ENCODE measurements around the gene AK5. TPM values are rescaled to one million over a fixed set of nuclear protein-coding genes. Genes with fewer than 3 reads are reported as not detected.

The AK5 gene
- total RNA-seq, 4 donors from 2014 or later: 0.79 to 4.1 TPM; not detected in 2

- Histone ChIP-seq H3K36me3 (peaks cover 0 to 60% (median 14%) of the 10 kb centered on the region in 4 donors), H3K27ac (no peak overlapping the region), H3K4me3 (no peak overlapping the region), H3K4me1 (no peaks in the 10 kb centered on the region), H3K9me3 (no peaks in the 10 kb centered on the region), H3K27me3 (no peaks in the 10 kb centered on the region)
- WGBS, 2 donors (ENCODE audit: low coverage in 1 of 2): 98 to 100% methylated on average over 3 of the region's 3 CpGs
- intact Hi-C loops (cut with DNase I; ENCODE audit: low total_unique reads): no loop called here
- in situ Hi-C loops (cut with MboI; ENCODE audit: low pct_ligation_motif_present in 1 of 4, low pct_unique_long_range_greater_than_20kb in 1 of 4, low sequenced_read_pairs in 3 of 4): no loop called here
- TF ChIP-seq CTCF (IDR thresholded peaks at IDR 0.05) (no peak), POLR2AphosphoS5 (IDR thresholded peaks at IDR 0.05) (no peak), POLR2A (IDR thresholded peaks at IDR 0.05) (no peak), EP300 (IDR thresholded peaks at IDR 0.05; ENCODE audit: low read depth) (no peak)
- no peak for DNase-seq
Observed at GRCh38 chr1:77571642-77572041, 289.8 kb downstream of the AK5 start.

GRCh38 chr1:77579547-77579946 is 297.7 kb downstream of the AK5 start:
- H3K27ac ChIP-seq: no peak overlapping the region
- 96 to 97% methylated on average over 3 of the region's 3 CpGs for WGBS, 2 donors (ENCODE audit: low coverage in 1 of 2)
- in situ Hi-C loops (cut with MboI; ENCODE audit: low pct_ligation_motif_present in 1 of 4, low pct_unique_long_range_greater_than_20kb in 1 of 4, low sequenced_read_pairs in 3 of 4) (no loop called here), intact Hi-C loops (cut with DNase I; ENCODE audit: low total_unique reads) (no loop called here)
- TF ChIP-seq POLR2AphosphoS5 (IDR thresholded peaks at IDR 0.05) (no peak), CTCF (IDR thresholded peaks at IDR 0.05) (no peak), EP300 (IDR thresholded peaks at IDR 0.05; ENCODE audit: low read depth) (no peak), POLR2A (IDR thresholded peaks at IDR 0.05) (no peak)
- no peaks in the 10 kb centered on the region for H3K27me3 ChIP-seq
- H3K4me3 ChIP-seq: no peak overlapping the region
- no peaks in the 10 kb centered on the region for H3K4me1 ChIP-seq
- H3K36me3 ChIP-seq: peaks cover 0 to 60% (median 27%) of the 10 kb centered on the region in 4 donors
- no peaks in the 10 kb centered on the region for H3K9me3 ChIP-seq
- no peak for DNase-seq

GRCh38 chr1:77582905-77583304 is 301.1 kb downstream of the AK5 start:
- TF ChIP-seq CTCF (IDR thresholded peaks at IDR 0.05) (no peak), POLR2AphosphoS5 (IDR thresholded peaks at IDR 0.05) (no peak), POLR2A (IDR thresholded peaks at IDR 0.05) (no peak), EP300 (IDR thresholded peaks at IDR 0.05; ENCODE audit: low read depth) (no peak)
- no peak overlapping the region for H3K4me3 ChIP-seq
- 69 to 79% methylated on average over 3 to 4 of the region's 4 CpGs for WGBS, 2 donors (ENCODE audit: low coverage in 1 of 2)
- H3K4me1 ChIP-seq: no peaks in the 10 kb centered on the region
- H3K27me3 ChIP-seq: no peaks in the 10 kb centered on the region
- peaks cover 0 to 39% (median 19%) of the 10 kb centered on the region in 4 donors for H3K36me3 ChIP-seq
- in situ Hi-C loops (cut with MboI; ENCODE audit: low pct_ligation_motif_present in 1 of 4, low pct_unique_long_range_greater_than_20kb in 1 of 4, low sequenced_read_pairs in 3 of 4): no loop called here
- intact Hi-C loops (cut with DNase I; ENCODE audit: low total_unique reads): no loop called here
- DNase-seq: no peak
- H3K9me3 ChIP-seq: no peaks in the 10 kb centered on the region
- H3K27ac ChIP-seq: no peak overlapping the region

GRCh38 chr1:77583483-77583882 is 301.7 kb downstream of the AK5 start:
- Histone ChIP-seq H3K36me3 (peaks cover 0 to 39% (median 18%) of the 10 kb centered on the region in 4 donors), H3K4me3 (no peak overlapping the region), H3K9me3 (no peaks in the 10 kb centered on the region), H3K27ac (no peak overlapping the region), H3K27me3 (no peaks in the 10 kb centered on the region), H3K4me1 (no peaks in the 10 kb centered on the region)
- no peak for TF ChIP-seq POLR2AphosphoS5 (IDR thresholded peaks at IDR 0.05)
- TF ChIP-seq EP300 (IDR thresholded peaks at IDR 0.05; ENCODE audit: low read depth): no peak
- TF ChIP-seq CTCF (IDR thresholded peaks at IDR 0.05): no peak
- TF ChIP-seq POLR2A (IDR thresholded peaks at IDR 0.05): no peak
- in situ Hi-C loops (cut with MboI; ENCODE audit: low pct_ligation_motif_present in 1 of 4, low pct_unique_long_range_greater_than_20kb in 1 of 4, low sequenced_read_pairs in 3 of 4) (no loop called here), intact Hi-C loops (cut with DNase I; ENCODE audit: low total_unique reads) (no loop called here)
- 77 to 87% methylated on average over 2 of the region's 2 CpGs for WGBS, 2 donors (ENCODE audit: low coverage in 1 of 2)
- no peak for DNase-seq

All from transverse colon (tissue), 4 donors.